Tongue (tissue), 2 donors: ENCODE results near the gene RAD51B. TPM values are rescaled to one million over a fixed set of nuclear protein-coding genes. Genes with fewer than 3 reads are reported as not detected.
A peak's percentile ranks its signal among the peaks of the same experiment; 100 is the strongest.

Experiments
- DNase-seq: peaks from one replicate; pipeline ENCODE4 v3.0.0-alpha.2; 2015
- total RNA-seq: library from RNA; depleted of rRNA; stranded (reverse); fragments of >200 nt; gene quantifications from one replicate; pipeline ENCODE4 v1.2.3, GENCODE V29; 2014

The RAD51B gene
- total RNA-seq, 1 donor from 2014 or later: 37.8 TPM

DNA sequence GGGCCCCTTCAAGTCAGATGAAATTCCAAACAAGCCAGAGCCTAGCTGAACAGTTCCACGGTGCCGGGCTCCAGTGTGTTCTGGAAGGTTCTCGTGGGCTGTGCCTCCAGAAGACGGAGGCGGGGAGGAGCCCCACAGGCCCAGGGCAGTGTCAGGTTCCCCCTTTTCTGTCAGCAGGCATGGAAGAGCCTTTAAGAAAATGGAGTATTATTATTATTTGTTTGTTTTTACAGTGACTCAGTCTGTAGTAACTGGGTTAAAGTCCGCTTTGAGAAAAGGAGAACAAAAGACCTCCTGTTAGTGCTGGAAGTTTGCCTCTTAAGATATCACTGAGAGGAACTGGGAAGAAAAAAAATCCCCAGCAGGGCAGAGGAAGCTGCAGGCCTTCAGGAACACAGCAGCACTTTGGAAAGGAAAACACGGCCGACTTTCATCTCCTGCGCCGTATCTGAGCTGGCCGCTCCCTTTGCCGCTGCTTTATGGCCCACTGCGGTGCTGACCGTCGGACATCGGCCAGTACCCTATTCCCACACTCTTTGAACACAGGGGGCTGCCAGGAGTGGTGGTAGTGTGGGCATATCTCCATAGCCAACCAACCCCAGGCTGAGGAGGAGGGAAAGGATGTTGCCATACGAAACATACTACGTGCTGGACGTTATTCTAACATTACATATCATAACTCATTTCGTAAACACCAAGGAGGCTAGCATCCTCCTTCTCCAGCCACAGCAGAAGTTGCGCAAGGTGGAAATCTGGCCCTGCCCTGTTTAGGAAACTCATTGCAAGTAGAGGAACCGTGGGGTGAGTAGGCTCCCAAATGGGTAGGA, 779.3 kb downstream of the RAD51B start:
- peak; percentile 62 for DNase-seq

DNA sequence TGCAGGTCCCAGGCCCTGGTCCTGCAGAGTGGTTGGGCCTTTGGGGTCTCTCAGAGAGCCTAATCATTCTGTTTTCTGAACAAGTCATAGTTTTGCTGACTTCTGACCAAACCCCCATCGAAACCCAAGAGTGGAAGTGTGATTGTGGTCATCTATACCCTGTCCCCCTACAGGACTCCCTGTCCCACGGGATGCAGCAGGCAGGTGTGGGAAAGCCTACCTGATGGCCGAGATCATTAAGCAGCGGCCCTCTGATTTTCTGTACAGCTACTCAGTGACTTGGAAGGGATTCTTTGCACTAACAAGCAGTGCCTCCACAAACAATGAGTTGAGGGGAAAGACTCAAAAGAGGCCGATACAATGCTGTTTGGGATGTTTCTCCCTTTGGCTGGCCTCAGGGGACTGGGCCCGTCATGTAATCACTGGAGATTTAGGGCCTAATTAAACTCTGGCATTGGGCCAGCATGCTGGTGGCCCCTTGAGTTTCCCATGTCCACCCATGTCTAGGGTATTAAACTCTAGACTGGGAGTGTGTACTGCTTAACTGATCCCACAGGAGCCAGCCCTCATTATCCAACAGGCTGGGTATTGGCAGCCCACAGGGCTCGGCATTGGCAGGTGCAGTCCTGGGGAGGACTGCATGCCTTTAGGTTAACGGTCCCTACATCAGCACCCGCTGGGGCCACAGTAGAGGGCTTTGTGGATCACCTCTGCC, 780.5 kb downstream of the RAD51B start:
- no peak for DNase-seq

DNA sequence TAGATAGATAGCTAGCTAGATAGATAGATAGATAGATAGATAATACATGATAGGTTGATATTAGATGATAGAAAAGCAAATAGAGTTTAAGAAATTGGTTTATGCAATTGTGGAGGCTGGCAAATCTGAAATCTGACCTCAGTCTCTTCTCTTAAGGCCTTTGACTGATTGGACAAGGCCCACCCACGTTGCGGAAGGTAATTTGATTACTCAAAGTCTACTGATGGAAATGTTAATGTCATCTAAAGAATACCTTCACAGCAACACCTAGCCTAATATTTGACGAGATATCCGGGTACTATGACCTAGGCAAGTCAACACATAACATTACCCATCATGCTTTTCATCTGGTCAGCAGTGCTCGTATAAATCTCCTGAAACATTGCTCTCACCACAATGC, 782.9 kb downstream of the RAD51B start:
- no peak for DNase-seq

DNA sequence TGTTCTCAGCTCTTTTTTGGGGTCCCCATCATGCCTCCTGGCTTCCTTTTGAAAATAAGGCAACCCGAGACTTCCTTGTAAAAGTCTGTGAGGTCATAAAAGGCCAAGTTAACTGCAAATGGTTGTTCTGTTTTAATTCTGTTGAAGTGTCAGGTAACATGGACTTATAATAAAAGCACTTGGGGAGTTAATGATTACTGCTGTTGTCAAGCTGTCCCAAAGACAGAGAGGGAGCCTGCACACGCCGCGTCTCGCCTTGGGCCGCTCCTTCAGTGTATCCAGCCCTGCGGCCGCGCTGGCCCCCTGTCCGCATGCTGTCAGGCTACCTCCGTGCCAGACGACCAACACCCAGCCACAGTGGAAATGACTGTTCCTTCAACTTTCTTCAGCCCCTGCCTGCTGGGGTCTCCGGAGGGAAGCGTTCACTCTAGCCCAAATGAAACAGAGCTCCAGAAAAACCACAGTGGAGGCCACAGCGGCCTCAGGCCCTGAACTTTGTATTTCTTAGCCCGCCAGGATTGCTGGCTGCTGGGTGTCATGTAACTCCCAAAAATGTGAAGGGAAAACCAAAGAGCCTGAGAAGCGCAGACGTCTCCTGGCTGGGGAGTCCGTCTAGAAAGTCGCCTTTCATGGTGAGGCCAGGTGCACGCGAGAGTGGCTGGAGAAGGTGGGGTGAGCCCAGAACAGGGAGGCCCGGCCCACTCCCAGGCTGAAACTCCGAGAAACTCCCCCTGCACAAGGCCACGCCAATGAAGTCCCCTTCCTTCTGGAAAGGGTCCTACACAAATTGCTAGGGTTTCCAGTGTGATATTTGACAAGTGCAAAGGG, 784.2 kb downstream of the RAD51B start:
- DNase-seq: peak; percentile 76

DNA sequence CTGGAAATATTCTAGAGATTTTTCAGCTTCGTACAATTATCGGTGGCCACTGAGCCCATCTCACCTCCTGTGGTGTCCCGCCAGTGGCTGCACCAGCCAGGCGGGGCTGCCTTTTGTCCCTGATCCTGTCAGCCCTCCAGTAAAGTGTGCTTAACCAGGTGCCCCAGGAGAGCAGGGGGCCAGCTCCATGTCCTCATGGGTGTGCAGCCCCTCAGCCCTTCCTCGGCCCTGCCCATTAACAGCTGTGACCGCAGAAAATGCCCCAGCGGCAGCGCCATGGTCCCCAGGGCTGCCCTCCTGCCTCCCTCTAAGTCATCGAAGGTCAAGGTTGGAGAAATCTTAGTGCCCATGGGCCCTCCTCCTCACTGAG, 784.8 kb downstream of the RAD51B start:
- DNase-seq: no peak

DNA sequence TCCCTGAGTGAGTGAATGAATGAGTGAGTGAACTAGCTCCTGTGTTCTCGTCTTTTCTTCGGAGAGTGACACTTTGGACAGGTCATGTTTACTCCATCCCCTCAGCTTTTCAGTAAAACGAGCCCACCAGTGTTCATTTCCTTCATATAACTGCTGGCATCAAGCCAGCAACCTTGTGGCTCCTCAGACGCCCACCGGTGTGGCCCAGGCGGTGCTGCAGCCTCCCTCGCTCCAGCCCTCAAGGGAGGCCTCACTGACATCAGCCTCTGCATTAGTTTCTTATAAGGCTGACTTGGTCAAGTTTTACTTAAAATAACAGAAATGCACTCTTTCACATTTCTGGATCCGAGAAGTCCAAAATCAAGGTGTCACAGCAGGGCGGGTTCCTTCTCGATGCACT, 785.2 kb downstream of the RAD51B start:
- no peak for DNase-seq

DNA sequence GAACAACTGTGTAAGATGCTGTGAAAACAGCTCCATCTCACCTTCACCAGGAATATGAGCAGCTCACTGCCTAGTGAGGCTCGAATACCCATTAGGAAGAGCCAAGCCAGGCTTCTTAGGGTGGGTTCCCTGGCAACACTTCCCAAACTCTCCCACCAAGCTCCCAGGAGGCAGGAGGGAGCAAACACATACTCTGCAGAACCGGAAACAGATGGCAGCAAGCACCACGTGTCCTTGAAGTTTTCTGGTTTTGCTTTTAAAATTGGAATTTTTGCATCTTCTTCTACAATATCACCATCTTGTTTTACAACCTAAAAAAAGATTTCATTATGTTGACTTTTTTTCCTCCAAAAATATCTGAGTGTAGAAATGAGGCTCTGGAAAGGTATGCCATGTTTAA, 786.6 kb downstream of the RAD51B start:
- DNase-seq: no peak

DNA sequence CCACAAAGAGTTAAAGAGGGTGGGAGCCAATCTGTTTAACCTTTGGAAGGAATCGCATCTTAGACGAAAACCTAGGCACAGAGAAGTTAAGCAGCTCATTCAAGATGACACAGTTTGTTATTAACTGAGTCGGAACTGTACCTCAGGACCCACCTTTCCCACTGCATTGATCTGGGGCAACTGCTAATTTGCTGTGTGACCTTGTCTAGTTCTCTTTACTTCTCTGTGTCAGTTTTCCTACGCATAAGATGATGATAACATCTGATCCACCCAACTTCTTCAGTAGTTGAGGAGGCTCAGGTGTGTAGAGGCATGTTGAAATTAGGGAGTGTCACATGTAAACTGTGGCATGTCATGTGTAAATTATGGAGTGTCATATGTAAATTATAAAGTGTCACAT, 787.1 kb downstream of the RAD51B start:
- no peak for DNase-seq

DNA sequence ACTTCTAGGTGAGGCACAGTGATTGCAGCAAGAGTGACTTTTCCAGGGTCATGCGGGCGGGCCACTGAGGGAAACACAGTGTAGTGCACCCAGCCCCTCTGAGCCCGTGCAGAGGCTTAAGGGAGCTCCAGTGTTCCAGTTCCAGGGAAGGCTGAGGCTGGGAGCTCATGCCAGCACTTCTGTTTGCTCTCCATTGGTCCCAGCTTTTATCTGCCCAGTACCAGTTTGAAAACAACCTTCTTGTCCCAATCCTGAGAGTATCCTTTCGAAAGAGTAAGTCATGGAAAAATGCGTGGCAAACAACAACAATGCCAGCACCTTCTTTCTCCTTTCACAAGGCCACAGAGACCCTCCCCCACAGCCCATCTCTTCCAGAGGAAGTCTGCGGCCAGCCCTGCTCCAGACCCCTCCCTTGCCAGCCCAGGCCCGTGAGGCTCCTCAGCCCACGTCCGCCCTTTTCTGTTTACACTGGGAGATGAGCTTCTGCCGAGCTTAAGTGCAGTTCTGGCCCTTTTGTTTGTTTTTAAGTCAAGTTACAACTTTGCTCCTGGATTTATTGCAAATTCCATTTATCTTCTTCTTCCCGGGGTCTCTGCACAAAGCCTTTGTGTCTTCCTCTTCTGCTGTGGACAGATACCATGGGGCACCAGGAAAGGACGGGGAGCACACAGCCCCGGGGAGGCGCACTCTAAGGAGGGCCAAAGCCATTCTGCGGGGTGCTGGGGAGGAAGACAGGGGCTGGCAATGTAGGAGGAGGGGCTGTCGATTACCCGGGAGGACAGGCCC, 787.7 kb downstream of the RAD51B start:
- peak; percentile 78 for DNase-seq

DNA sequence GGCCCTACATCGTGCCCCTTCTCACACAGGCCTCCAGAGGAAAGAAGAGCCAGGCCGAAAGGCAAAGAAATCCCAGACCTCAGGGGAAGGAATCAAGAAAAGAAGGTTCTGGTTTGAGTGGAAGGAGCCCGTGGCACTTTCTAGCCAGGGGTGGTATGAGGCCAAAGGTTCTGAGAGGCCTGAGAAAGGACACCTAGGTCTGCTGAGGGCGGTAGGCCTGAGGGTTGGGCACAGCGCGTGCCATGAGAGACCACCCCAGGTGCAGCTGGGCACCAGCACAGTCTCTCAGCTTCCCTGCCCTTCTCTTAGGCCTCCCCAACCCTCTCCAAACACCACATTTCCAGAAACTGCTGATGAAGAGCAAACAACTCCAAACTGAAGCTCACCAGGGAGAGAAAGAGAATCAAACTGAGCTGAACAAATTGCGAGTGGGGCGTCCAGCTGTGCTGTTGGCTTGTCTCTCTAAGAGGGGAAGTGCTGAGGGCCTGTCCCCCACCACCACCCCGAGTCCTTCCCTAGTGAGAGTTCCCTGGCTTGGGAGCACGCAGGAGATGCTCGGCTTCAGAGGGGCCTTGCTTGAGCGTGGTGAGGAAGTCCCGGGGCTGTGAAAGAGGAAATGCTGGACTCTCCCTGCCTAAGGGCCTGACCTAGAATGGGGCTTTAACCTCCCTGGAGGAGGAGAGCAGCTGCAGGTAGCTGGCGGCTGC, 788.4 kb downstream of the RAD51B start:
- peak; percentile 86 for DNase-seq

DNA sequence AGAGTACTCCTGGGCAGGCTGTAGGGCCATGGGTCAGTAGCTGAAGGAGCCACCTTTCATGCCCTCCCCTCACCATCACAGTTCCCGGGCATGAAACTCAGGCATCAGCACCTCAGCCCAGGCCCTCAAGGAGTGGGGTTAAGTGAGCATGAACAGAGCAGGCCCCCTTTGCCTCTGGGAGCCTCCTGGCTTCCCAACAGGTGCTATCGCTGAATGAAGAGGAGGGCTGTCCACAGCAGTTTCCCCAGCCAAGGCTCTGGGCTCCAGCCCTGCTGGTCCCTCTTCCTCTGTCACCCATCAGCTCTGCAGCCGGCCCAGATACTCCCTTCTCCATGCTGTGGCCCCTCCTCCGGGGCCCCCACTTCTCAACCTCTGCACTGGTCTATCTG, 789.0 kb downstream of the RAD51B start:
- DNase-seq: no peak

DNA sequence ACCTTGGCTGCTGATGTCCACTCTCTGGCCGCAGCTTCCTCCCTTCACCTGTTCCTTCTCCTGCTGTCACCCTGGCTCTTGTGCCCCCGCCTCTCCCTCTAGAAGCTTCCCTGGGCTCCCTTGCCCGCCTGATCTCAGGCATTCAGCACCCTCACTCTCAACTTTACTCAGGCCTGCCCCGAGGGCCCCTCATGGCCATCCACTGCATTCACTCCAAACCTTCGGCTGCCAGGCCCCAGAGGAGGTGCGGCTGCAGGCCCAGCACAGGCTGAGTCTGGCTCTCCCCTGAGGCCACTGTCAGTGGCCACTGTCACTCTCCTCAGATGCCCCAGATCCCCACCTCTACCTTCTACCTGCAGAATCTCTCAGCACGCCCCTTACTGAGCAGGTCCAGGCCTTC, 789.4 kb downstream of the RAD51B start:
- no peak for DNase-seq

DNA sequence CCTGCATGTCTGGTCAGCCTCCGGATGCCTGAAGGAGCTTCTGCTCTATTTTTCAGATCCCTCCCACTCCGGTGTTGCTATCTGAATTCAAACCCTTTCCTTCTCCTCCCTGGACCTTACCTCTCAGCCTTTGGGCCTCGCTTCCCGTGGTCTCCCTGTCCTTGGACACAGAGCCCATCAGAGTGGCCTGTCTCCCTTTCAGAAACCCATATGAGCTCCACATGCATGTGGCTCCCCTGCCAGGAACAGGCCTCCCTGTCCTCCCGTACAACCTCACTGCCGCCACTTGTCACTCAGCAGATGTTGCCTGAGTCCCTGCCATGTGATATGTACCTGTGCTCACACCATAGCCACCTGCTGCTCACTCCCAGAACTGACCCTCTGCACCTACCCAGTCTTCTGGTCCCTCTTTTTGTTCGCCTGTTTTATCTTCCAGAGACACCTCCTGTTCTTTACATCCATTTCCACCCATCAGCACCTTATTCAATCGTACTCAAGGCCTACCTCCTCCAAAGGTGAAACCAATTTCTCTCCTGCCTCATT, 790.7 kb downstream of the RAD51B start:
- DNase-seq: no peak

DNA sequence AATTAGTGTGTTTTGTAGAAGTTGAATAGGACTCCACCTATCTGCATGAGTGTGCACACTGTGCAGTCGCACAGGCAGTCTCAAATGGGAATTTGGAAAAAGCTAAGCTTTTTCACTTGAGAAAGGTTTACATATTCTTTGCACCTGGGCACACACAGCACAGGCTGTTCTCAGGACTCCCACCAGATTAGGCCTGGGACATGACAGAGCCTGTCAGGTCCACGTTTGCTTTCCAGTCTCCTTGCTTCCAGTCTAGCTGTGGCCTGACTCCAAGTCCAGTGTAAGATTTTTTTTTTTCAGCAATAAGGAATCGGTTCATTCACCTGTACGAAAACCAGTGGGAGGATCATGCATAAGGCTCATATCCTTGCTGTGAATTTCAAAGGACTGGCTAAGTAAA, 792.0 kb downstream of the RAD51B start:
- peak; percentile 71 for DNase-seq

DNA sequence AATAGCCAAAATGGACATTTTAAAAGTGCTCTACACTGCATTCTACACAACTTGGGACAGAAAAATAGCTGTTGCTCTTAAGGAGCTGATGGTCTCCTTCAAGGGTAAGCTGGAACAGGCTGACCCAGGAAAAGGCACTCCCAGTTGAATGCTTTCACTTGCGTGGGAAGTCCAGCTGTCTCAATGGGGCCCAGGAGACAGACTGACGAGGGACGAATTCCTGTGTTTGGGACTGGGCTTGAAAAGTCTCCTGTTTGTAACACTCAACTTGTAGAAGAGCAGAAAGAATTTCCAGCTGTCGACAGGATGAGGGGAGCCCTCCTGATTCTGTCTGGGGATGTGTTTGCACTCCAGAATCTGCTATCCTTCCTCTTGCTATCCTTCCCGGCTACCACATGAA, 792.5 kb downstream of the RAD51B start:
- DNase-seq: peak; percentile 89

DNA sequence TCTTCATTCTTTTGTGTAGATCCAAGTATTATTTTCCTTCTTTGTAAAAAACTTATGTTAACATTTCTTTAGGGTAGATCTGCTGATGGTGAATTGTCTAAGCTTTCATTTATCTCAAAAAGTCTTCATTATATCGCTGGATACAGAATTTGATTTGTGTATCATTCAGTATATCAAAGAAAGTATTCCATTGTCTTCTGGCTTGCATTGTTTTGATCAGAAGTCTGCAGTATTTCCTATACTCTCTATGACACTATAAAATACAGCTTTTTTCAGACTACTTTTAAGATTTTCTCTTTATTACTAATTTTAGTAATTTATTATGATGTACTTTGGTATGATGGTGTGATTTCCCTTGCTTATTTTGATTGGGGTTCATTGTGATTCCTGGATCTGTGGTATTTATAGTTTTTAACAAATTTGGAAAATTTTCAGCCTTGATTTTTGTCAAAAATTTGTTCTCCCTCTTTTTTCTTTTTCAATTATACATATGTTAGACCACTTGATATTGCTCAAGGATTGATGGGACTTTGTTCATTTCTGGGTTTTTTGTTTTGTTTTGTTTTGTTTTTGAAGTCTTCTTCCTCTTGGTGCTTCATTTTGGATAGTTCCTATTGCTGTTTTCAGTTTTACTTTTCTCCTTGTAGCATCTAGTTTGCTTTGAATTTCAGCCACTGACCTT, 796.8 kb downstream of the RAD51B start:
- DNase-seq: no peak

DNA sequence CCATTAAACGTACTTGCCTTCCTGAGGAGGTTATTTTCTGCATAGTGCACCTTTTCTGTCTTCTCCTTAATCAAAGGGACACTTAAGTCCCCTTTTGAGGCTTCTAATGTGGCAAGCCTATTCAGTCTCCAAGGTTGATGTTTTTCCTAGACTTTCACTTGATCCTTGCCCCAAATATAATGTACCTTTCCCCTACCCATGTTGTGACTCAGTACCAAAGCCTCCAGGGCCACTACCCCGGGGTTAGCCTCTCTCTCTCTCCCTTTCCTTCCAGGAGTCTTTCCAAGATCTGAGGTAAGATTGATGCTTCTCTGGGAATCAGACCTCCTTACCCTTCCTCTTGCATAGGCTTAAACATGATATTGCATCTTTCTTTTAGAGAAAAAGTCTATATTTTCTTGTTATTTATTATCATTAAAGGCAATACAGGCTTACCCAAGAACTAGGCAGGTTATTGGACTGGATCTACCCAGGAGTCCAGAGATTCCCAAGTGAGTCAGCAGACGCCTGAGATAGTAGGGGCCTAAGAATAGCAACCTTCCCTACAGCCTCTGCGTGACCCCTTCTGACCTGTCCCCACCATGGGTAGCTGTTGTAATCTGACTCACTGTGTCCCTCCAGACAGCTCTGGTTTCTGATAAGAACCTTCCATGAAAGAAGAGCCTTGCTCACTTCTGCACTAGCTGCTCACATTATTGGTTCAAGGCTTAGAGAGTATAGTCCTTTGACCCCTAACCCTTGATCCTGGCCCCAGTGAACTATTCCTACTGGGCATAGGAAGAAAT, 800.4 kb downstream of the RAD51B start:
- DNase-seq: no peak

DNA sequence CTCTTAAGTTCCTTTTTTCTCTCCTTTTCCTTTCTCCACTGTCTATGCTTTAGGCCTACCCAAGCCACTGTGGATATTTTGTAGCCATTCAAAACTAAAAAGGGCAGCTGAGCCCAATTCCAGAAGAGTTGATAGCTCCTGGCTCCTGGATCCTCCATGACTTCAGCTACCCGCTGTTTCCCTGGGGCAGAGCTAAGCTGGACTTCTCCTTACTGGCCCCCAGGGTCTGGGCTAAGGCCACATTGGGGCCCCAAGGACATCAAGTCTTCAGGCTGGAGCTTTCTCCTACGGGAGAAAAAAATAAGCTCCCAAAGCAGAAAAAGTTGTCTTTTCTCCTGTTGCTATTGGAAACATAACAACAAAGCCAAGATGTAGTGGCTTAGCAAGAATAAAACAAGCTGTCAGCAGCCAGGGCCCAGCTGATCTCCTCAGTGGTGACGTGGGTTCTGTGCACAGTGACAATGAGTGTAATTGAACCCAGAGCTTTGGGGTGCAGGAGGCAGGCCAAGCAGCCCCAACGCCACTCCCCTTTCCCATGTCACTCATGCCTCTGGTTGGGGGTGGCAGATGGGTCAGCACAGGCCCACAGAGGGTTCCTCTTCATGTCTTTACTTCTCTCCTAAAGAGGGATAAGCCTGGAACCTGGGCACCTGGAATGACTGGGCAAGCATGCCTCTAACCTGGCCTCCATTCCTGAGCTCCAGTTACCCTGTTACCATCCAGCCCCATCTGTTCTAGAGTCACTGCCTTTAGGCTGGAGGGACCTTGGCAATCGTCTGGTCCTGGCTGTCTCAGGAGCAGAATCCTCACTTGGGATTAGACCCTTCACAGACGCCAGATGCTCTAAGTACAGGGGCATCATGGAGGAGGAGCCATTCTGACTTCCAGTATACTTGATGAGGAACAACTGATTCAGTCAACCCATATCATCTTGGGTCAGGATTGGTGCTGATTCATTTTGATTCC, 802.1 kb downstream of the RAD51B start:
- DNase-seq: peak; percentile 88

DNA sequence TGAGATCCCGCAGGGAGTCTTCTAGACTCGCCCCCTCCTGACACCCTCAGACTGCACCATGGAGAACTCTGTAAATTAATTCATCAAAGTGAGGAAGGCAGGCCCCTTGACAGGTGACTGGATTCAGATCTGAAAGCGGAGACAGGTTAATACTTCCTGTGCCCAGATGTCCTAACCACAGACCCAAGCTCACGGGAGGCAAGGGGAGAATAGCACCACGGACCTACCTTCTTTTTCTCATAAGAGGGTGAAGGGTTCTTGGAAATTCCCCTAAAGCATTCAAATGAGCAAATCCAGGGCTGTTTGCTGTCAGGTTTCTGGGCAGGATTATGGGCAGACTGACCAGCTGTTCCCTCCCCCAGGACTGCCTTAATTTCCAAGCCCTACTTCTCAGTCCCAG, 803.3 kb downstream of the RAD51B start:
- no peak for DNase-seq
